ENCODE data around the gene DUSP16. TPM values are rescaled to one million over a fixed set of nuclear protein-coding genes. Genes with fewer than 3 reads are reported as not detected.

DUSP16 gene, protein sequence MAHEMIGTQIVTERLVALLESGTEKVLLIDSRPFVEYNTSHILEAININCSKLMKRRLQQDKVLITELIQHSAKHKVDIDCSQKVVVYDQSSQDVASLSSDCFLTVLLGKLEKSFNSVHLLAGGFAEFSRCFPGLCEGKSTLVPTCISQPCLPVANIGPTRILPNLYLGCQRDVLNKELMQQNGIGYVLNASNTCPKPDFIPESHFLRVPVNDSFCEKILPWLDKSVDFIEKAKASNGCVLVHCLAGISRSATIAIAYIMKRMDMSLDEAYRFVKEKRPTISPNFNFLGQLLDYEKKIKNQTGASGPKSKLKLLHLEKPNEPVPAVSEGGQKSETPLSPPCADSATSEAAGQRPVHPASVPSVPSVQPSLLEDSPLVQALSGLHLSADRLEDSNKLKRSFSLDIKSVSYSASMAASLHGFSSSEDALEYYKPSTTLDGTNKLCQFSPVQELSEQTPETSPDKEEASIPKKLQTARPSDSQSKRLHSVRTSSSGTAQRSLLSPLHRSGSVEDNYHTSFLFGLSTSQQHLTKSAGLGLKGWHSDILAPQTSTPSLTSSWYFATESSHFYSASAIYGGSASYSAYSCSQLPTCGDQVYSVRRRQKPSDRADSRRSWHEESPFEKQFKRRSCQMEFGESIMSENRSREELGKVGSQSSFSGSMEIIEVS
- polyA plus RNA-seq: 10 to 100 TPM; 22.5 to 83.4 (median 30.1) TPM
- long read RNA-seq, donor 1, full-length matches to known transcripts: 10 of 94 reads
- long read RNA-seq, donor 1, partial matches to known transcripts: 84 of 94 reads
- long read RNA-seq, donor 1, other reads (novel, unspliced or antisense): 0 of 94 reads
- long read RNA-seq, donor 2, full-length matches to known transcripts: 2 of 7 reads
- long read RNA-seq, donor 2, partial matches to known transcripts: 5 of 7 reads
- long read RNA-seq, donor 2, other reads (novel, unspliced or antisense): 0 of 7 reads
- long read RNA-seq, donor 3, partial matches to known transcripts: 43 of 44 reads
- long read RNA-seq, donor 3, other reads (novel, unspliced or antisense): 0 of 44 reads
- long read RNA-seq, donor 4: 0 reads
- long read RNA-seq, donor 5, full-length matches to known transcripts: 1 of 8 reads
- long read RNA-seq, donor 5, partial matches to known transcripts: 7 of 8 reads
- long read RNA-seq, donor 5, other reads (novel, unspliced or antisense): 0 of 8 reads
- long read RNA-seq, donor 6, full-length matches to known transcripts: 5 of 29 reads
- long read RNA-seq, donor 6, partial matches to known transcripts: 24 of 29 reads
- long read RNA-seq, donor 6, other reads (novel, unspliced or antisense): 0 of 29 reads
- long read RNA-seq, donor 7: 0 reads
- long read RNA-seq, donor 8: 0 reads
- long read RNA-seq, donor 9: 0 reads
- long read RNA-seq, donor 10, full-length matches to known transcripts: 1 of 14 reads
- long read RNA-seq, donor 10, partial matches to known transcripts: 13 of 14 reads
- long read RNA-seq, donor 10, other reads (novel, unspliced or antisense): 0 of 14 reads

DNA sequence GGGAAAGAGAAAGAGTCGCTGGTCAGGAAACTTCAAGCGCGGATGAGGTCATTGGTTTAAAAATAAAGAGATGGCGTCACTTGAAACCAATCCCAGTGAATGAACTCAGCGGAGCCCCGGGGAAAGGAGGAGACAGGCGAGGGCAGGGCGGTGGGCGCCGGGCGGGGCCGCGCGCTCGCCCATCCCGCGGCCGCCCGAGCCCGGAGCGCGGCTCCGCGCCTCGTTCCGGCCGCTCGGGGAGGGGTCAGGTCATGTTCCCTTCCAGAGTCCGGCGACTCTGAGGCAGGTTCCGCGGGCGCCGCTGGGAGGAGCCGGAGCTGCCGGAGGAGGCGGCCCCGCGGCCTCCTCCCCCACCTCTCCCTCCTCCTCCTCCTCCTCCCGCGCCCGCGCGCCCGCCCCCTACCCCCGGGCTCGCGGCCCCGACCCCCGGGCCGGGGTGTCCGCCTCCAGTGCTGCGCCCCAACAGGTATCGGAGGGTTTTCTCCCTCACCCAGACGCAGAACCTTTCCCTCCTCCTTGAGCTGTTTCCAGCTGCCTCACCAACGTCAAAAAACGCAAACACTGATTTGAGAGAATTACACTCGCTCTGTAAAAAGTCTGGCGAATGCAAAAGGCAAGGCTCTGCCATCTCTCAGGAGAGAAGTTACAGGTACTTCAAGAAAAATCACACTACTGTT is at the start of gene DUSP16:
Gene DUSP16 (minus strand): TSS at position 279 of the 677 bp plus-strand sequence. CDS start 41,765 bp downstream, outside the sequence.
- H3K36me3 ChIP-seq (ENCODE audit: control insufficient read depth in 3 of 3, insufficient read depth in 2 of 3, low read depth in 1 of 3, low read length in 3 of 3): peaks cover 0 to 2% (median 0%) of the 10 kb centered on the region in 3 donors
- H3K4me1 ChIP-seq (ENCODE audit: control insufficient read depth in 3 of 3, insufficient read depth in 2 of 3, low read depth in 1 of 3, low read length in 2 of 3): peaks cover 2 to 13% (median 3%) of the 10 kb centered on the region in 3 donors
- H3K9me3 ChIP-seq (ENCODE audit: control insufficient read depth in 2 of 2, insufficient read depth in 1 of 2, low read depth in 1 of 2, low read length in 1 of 2): peaks cover 0 to 6% of the 10 kb centered on the region in 2 donors
- FAIRE-seq: no peak
- 0 to 1% (median 0%) methylated on average over 27 to 59 of the region's 59 CpGs for WGBS, 3 donors
- peak within 1 kb of the TSS; percentile 93 to 100 (median 99) for H3K27ac ChIP-seq (ENCODE audit: low read depth in 1 of 3, low read length in 2 of 3)
- DNase-seq: peak; percentile 96 to 97
- H3K4me3 ChIP-seq (ENCODE audit: low read depth in 1 of 3, low read length in 3 of 3): peak within 1 kb of the TSS; percentile 64 to 99 (median 93)
- H3K27me3 ChIP-seq (ENCODE audit: control insufficient read depth in 3 of 3, insufficient read depth in 3 of 3, low read length in 3 of 3): no peaks in the 10 kb centered on the region

GRCh38 chr12:12612358-12612757 is 49.7 kb upstream of the DUSP16 start:
- Histone ChIP-seq H3K4me1 (ENCODE audit: control insufficient read depth in 3 of 3, insufficient read depth in 2 of 3, low read depth in 1 of 3, low read length in 2 of 3) (peaks cover 2 to 7% (median 3%) of the 10 kb centered on the region in 3 donors), H3K9me3 (ENCODE audit: control insufficient read depth in 2 of 2, insufficient read depth in 1 of 2, low read depth in 1 of 2, low read length in 1 of 2) (no peaks in the 10 kb centered on the region), H3K4me3 (ENCODE audit: low read depth in 1 of 3, low read length in 3 of 3) (peak overlapping the region; percentile 70 to 100 (median 91)), H3K27me3 (ENCODE audit: control insufficient read depth in 3 of 3, insufficient read depth in 3 of 3, low read length in 3 of 3) (no peaks in the 10 kb centered on the region), H3K27ac (ENCODE audit: low read depth in 1 of 3, low read length in 2 of 3) (peak overlapping the region; percentile 70 to 100 (median 98)), H3K36me3 (ENCODE audit: control insufficient read depth in 3 of 3, insufficient read depth in 2 of 3, low read depth in 1 of 3, low read length in 3 of 3) (peaks cover 0 to 12% (median 0%) of the 10 kb centered on the region in 3 donors)
- peak in 1 of 2 donors; percentile 28 for DNase-seq
- 1% methylated on average over 7 of the region's 7 CpGs for WGBS, 3 donors
- FAIRE-seq: no peak

DNA sequence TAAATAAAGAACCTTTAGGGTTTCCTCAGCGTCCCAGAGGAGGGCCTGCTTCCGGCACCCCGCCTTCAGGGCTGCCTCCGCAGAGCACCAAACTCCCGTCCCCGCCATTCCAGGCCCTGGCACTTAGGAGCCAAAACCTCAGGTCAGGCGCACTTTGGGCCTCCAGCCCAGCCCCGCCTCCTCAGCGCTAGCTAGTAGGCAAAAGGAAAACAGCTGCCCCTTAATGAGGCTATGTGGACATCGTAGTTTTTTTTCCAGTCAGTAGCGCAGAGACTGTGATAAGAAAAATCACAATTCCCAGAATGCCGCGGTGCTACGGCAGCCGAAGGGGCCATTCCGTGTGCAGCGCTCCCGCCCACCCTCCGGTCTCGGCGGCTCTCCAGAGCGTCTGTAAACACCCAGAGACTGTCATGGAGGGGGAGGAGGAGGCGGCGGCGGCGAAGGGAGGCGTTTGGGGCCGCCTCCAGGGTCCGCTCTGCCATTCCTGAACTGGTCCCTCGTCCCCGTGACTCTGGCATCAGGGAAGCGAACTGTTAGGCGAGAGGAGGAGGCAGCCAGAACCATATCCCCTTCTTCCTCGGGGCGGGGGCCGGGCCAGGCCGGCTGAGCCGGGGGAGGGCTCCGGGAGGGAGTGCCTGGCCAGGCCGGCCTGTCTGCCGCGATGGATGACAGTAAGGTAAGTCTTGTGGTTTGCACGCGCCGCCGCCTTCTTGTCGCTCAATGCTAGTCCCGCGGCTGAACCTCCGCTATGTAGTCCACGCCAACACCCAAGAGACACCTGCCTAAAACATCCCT is 49.0 kb upstream of the DUSP16 start, which contains the start of gene CREBL2:
Gene CREBL2 (plus strand): TSS at position 365 of the 795 bp plus-strand sequence. CDS start 297 bp downstream, at position 662.
- Histone ChIP-seq H3K27me3 (ENCODE audit: control insufficient read depth in 3 of 3, insufficient read depth in 3 of 3, low read length in 3 of 3) (no peaks in the 10 kb centered on the region), H3K36me3 (ENCODE audit: control insufficient read depth in 3 of 3, insufficient read depth in 2 of 3, low read depth in 1 of 3, low read length in 3 of 3) (peaks cover 0 to 12% (median 0%) of the 10 kb centered on the region in 3 donors), H3K4me1 (ENCODE audit: control insufficient read depth in 3 of 3, insufficient read depth in 2 of 3, low read depth in 1 of 3, low read length in 2 of 3) (peaks cover 2 to 5% (median 3%) of the 10 kb centered on the region in 3 donors), H3K9me3 (ENCODE audit: control insufficient read depth in 2 of 2, insufficient read depth in 1 of 2, low read depth in 1 of 2, low read length in 1 of 2) (no peaks in the 10 kb centered on the region), H3K4me3 (ENCODE audit: low read depth in 1 of 3, low read length in 3 of 3) (peak within 1 kb of the TSS; percentile 70 to 100 (median 91)), H3K27ac (ENCODE audit: low read depth in 1 of 3, low read length in 2 of 3) (peak within 1 kb of the TSS; percentile 70 to 100 (median 98))
- 0 to 1% (median 0%) methylated on average over 46 to 51 of the region's 51 CpGs for WGBS, 3 donors
- DNase-seq (peak; percentile 92 to 98), FAIRE-seq (no peak)

DNA sequence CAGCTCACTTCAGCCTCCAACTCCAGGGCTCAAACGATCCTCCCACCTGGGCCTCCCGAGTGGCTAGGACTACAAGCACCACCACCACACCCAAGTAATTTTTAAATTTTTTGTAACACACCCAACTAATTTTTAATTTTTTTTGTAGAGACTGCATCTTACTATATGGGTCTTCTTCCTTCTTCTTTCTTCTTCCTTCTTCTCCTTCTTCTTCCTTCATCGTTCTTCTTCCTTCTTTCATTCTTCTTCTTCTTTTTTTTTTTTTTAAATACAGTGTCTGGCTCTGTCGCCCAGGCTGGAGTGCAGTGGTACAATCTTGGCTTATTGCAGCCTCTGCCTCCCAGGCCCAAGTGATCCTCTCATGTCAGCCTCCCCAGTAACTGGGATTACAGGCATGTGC is 48.0 kb upstream of the DUSP16 start:
- H3K27me3 ChIP-seq (ENCODE audit: control insufficient read depth in 3 of 3, insufficient read depth in 3 of 3, low read length in 3 of 3): no peaks in the 10 kb centered on the region
- H3K9me3 ChIP-seq (ENCODE audit: control insufficient read depth in 2 of 2, insufficient read depth in 1 of 2, low read depth in 1 of 2, low read length in 1 of 2): no peaks in the 10 kb centered on the region
- FAIRE-seq (no peak), DNase-seq (no peak)
- 94 to 95% (median 95%) methylated on average over 4 of the region's 4 CpGs for WGBS, 3 donors
- peak overlapping the region in 1 of 3 donors; percentile 100 for H3K27ac ChIP-seq (ENCODE audit: low read depth in 1 of 3, low read length in 2 of 3)
- peaks cover 2 to 5% (median 3%) of the 10 kb centered on the region in 3 donors for H3K4me1 ChIP-seq (ENCODE audit: control insufficient read depth in 3 of 3, insufficient read depth in 2 of 3, low read depth in 1 of 3, low read length in 2 of 3)
- H3K36me3 ChIP-seq (ENCODE audit: control insufficient read depth in 3 of 3, insufficient read depth in 2 of 3, low read depth in 1 of 3, low read length in 3 of 3): peaks cover 0 to 12% (median 0%) of the 10 kb centered on the region in 3 donors
- H3K4me3 ChIP-seq (ENCODE audit: low read depth in 1 of 3, low read length in 3 of 3): no peak overlapping the region

- H3K4me3 ChIP-seq (ENCODE audit: low read depth in 1 of 3, low read length in 3 of 3): no peak overlapping the region
- H3K27me3 ChIP-seq (ENCODE audit: control insufficient read depth in 3 of 3, insufficient read depth in 3 of 3, low read length in 3 of 3): no peaks in the 10 kb centered on the region
- 93 to 95% (median 94%) methylated on average over 3 of the region's 3 CpGs for WGBS, 3 donors
- H3K9me3 ChIP-seq (ENCODE audit: control insufficient read depth in 2 of 2, insufficient read depth in 1 of 2, low read depth in 1 of 2, low read length in 1 of 2): no peaks in the 10 kb centered on the region
- FAIRE-seq (no peak), DNase-seq (no peak)
- H3K27ac ChIP-seq (ENCODE audit: low read depth in 1 of 3, low read length in 2 of 3): no peak overlapping the region
- H3K4me1 ChIP-seq (ENCODE audit: control insufficient read depth in 3 of 3, insufficient read depth in 2 of 3, low read depth in 1 of 3, low read length in 2 of 3): peaks cover 2 to 7% (median 5%) of the 10 kb centered on the region in 3 donors
- H3K36me3 ChIP-seq (ENCODE audit: control insufficient read depth in 3 of 3, insufficient read depth in 2 of 3, low read depth in 1 of 3, low read length in 3 of 3): peaks cover 0 to 5% (median 0%) of the 10 kb centered on the region in 3 donors
These were observed 47.0 kb upstream of the DUSP16 start for GRCh38 chr12:12609692-12610091.

GRCh38 chr12:12608557-12608957 is 45.9 kb upstream of the DUSP16 start:
- Histone ChIP-seq H3K27ac (ENCODE audit: low read depth in 1 of 3, low read length in 2 of 3) (no peak overlapping the region), H3K4me3 (ENCODE audit: low read depth in 1 of 3, low read length in 3 of 3) (no peak overlapping the region), H3K9me3 (ENCODE audit: control insufficient read depth in 2 of 2, insufficient read depth in 1 of 2, low read depth in 1 of 2, low read length in 1 of 2) (no peaks in the 10 kb centered on the region), H3K36me3 (ENCODE audit: control insufficient read depth in 3 of 3, insufficient read depth in 2 of 3, low read depth in 1 of 3, low read length in 3 of 3) (no peaks in the 10 kb centered on the region), H3K27me3 (ENCODE audit: control insufficient read depth in 3 of 3, insufficient read depth in 3 of 3, low read length in 3 of 3) (no peaks in the 10 kb centered on the region), H3K4me1 (ENCODE audit: control insufficient read depth in 3 of 3, insufficient read depth in 2 of 3, low read depth in 1 of 3, low read length in 2 of 3) (peaks cover 2 to 7% (median 4%) of the 10 kb centered on the region in 3 donors)
- no peak for FAIRE-seq
- WGBS, 3 donors: 93 to 100% (median 100%) methylated on average over 1 of the region's 1 CpG
- DNase-seq: peak in 1 of 2 donors; percentile 29
